WTC11 (cell line): Measurements from ENCODE around the gene CERS3. TPM values are rescaled to one million over a fixed set of nuclear protein-coding genes. Genes with fewer than 3 reads are reported as not detected.

Experiments
- ATAC-seq: fragments of 200-7000 bp; cut with Tn5 transposase; 2 replicates; pipeline ENCODE4 v1.10.0; 2021; ENCODE audit warnings: mild to moderate bottlenecking, moderate library complexity
- CTCF ChIA-PET: fragments of 300-600 bp; sonication (Branson Sonifier 250); formaldehyde crosslinking; loops from one replicate; lab custom pipeline; 2021; ENCODE audit warnings: antibody characterized with exemption; lab: Charles Lee
- POLR2A ChIA-PET: fragments of 350-600 bp; sonication (Branson Sonifier 250); formaldehyde crosslinking; loops from one replicate; lab custom pipeline; 2021; ENCODE audit warnings: antibody characterized with exemption; lab: Charles Lee
- DNase-seq: peaks from one replicate; pipeline ENCODE4 v3.0.0; 2021; ENCODE audit warnings: low spot score
- H3K27ac Mint-ChIP-seq: 2 replicates; pipeline ENCODE4 v1.8.0; 2021; ENCODE audit warnings: mixed read lengths
- H3K27me3 Mint-ChIP-seq: 2 replicates; pipeline ENCODE4 v1.8.0; 2021; ENCODE audit warnings: low read depth, mild to moderate bottlenecking, moderate library complexity, mixed read lengths
- H3K36me3 Mint-ChIP-seq: 2 replicates; pipeline ENCODE4 v1.8.0; 2021; ENCODE audit warnings: mixed read lengths
- H3K4me1 Mint-ChIP-seq: 2 replicates; pipeline ENCODE4 v1.8.0; 2022; ENCODE audit warnings: mixed read lengths
- H3K4me3 Mint-ChIP-seq: 2 replicates; pipeline ENCODE4 v1.8.0; 2021; ENCODE audit warnings: mild to moderate bottlenecking, moderate library complexity, mixed read lengths
- H3K9me3 Mint-ChIP-seq: 2 replicates; pipeline ENCODE4 v1.8.0; 2021; ENCODE audit warnings: mixed read lengths
- CBFB ChIP-seq: sonication (generic); formaldehyde crosslinking; IDR thresholded peaks from 2 replicates; pipeline ENCODE4 v1.8.1; 2022; ENCODE audit warnings: mild to moderate bottlenecking, low read depth, missing genetic modification reagents
- NR2C2 ChIP-seq: sonication (generic); formaldehyde crosslinking; IDR thresholded peaks from 2 replicates; pipeline ENCODE4 v1.8.0; 2022; ENCODE audit warnings: mild to moderate bottlenecking, missing genetic modification reagents
- OVOL2 ChIP-seq: fragments of 250-450 bp; sonication (Bioruptor Pico); IDR thresholded peaks from 2 replicates; pipeline ENCODE4 v1.9.0; 2021; ENCODE audit warnings: mild to moderate bottlenecking, borderline replicate concordance
- SOX15 ChIP-seq: fragments of 250-450 bp; sonication (Bioruptor Pico); IDR thresholded peaks from 2 replicates; pipeline ENCODE4 v1.9.0; 2021; ENCODE audit warnings: mild to moderate bottlenecking
- TP53 ChIP-seq: sonication (generic); formaldehyde crosslinking; IDR thresholded peaks from 2 replicates; pipeline ENCODE4 v1.8.1; 2023; ENCODE audit warnings: mild to moderate bottlenecking, missing genetic modification reagents
- ZNF138 ChIP-seq: sonication (generic); formaldehyde crosslinking; conservative IDR thresholded peaks from 2 replicates; pipeline ENCODE4 v1.8.1; 2022; ENCODE audit warnings: mild to moderate bottlenecking, moderate library complexity, missing genetic modification reagents
- total RNA-seq: library from RNA; stranded (reverse); gene quantifications from 3 replicates; pipeline ENCODE4 v1.2.3, GENCODE V29; 2021
- TF ChIP-seq, protein P1 (sequence below): sonication (generic); formaldehyde crosslinking; IDR thresholded peaks from 2 replicates; pipeline ENCODE4 v1.8.1; 2022; ENCODE audit warnings: low read depth, mild to moderate bottlenecking, moderate library complexity, missing genetic modification reagents, borderline replicate concordance
- TF ChIP-seq, protein P2 (sequence below): sonication (generic); formaldehyde crosslinking; IDR thresholded peaks from 2 replicates; pipeline ENCODE4 v1.8.0; 2023; ENCODE audit warnings: missing genetic modification reagents, mild to moderate bottlenecking, borderline replicate concordance
- TF ChIP-seq, protein P3 (sequence below): fragments of 250-450 bp; sonication (Bioruptor Pico); IDR thresholded peaks from 2 replicates; pipeline ENCODE4 v1.9.0; 2021; ENCODE audit warnings: mild to moderate bottlenecking
- TF ChIP-seq, protein P4 (sequence below): sonication (generic); formaldehyde crosslinking; IDR thresholded peaks from 2 replicates; pipeline ENCODE4 v1.8.1; 2022; ENCODE audit warnings: mild to moderate bottlenecking, moderate library complexity, missing genetic modification reagents
- TF ChIP-seq, protein P5 (sequence below): fragments of 250-450 bp; sonication (Bioruptor Pico); conservative IDR thresholded peaks from 2 replicates; pipeline ENCODE4 v1.9.0; 2021; ENCODE audit warnings: mild to moderate bottlenecking
- TF ChIP-seq, protein P6 (sequence below): sonication (generic); formaldehyde crosslinking; IDR thresholded peaks from 2 replicates; pipeline ENCODE4 v1.8.0; 2022; ENCODE audit warnings: mild to moderate bottlenecking, missing genetic modification reagents
- TF ChIP-seq, protein P7 (sequence below): sonication (generic); formaldehyde crosslinking; IDR thresholded peaks from 2 replicates; pipeline ENCODE4 v1.8.1; 2023; ENCODE audit warnings: mild to moderate bottlenecking, missing genetic modification reagents
- TF ChIP-seq, protein P8 (sequence below): sonication (generic); formaldehyde crosslinking; IDR thresholded peaks from 2 replicates; pipeline ENCODE4 v1.8.1; 2023; ENCODE audit warnings: mild to moderate bottlenecking, missing genetic modification reagents, moderate library complexity
- TF ChIP-seq, protein P9 (sequence below): sonication (generic); formaldehyde crosslinking; IDR thresholded peaks from 2 replicates; pipeline ENCODE4 v1.8.0; 2023; ENCODE audit warnings: mild to moderate bottlenecking, missing genetic modification reagents

The CERS3 gene
- total RNA-seq, 1 experiment from 2014 or later = 0.74 TPM

DNA sequence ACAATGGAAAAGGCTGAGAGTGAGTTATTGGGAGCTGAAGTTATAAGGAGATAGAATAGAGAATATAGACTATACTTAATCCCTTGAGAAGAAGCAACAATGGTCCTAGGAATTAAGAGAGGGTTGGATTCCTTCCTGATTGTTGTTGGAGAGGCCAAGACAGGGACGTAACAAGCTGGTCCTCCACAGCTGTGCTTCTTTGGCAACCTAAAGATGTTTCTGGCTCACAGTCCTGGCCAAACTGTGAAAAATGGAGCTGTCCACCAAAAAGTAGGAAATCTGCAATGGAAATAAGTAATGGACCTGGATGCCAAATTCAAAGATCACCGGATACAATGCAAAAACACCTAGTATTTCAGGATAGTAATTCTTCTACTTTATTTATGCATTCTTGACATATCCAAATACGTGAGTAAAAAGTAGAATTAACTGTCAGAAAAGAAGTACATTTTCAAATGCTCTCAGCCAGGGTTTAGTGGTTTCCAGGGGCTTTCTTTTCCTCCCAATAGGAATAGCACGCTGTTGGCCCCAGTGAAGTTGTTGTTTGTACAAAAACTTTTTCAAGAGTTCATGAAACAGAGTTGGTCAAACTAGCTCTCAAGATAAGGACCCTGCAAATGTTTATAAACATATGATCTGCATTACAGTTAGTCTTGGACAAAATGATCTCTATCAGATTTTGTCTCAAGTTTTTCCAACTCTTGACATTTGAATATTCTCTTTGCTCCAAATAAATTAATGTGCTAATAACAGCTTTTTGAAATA is 28.3 kb downstream of the CERS3 start:
- H3K4me3 Mint-ChIP-seq = no peak overlapping the region
- POLR2A ChIA-PET = no interaction called here

DNA sequence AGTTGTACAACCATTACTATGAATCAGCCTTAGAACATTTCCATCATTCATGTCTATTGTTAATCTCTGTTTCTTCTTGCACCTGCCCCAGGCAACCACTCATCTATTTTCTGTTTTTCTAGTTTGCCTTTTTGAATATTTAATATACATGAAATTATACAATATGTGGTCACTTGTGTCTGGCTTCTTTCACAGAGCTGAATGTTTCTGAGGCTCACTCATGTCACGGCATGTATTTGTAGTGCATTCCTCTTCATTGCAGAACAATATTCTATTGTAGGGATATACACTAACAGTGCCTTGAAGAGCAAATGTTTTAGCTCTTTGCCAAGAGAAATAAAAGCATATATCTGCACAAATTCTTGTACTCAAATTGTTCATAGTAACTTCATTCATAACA is 32.9 kb downstream of the CERS3 start:
- Mint-ChIP-seq H3K4me3 (no peak overlapping the region), H3K27ac (no peak overlapping the region), H3K9me3 (no peaks in the 10 kb centered on the region), H3K36me3 (no peaks in the 10 kb centered on the region), H3K4me1 (no peaks in the 10 kb centered on the region), H3K27me3 (no peaks in the 10 kb centered on the region)
- DNase-seq = no peak
- ATAC-seq = no peak
- CTCF ChIA-PET = no interaction called here
- POLR2A ChIA-PET = no interaction called here
- TF ChIP-seq, protein P1, sequence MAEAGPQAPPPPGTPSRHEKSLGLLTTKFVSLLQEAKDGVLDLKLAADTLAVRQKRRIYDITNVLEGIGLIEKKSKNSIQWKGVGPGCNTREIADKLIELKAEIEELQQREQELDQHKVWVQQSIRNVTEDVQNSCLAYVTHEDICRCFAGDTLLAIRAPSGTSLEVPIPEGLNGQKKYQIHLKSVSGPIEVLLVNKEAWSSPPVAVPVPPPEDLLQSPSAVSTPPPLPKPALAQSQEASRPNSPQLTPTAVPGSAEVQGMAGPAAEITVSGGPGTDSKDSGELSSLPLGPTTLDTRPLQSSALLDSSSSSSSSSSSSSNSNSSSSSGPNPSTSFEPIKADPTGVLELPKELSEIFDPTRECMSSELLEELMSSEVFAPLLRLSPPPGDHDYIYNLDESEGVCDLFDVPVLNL = no peak
- TF ChIP-seq NR2C2 = no peak
- TF ChIP-seq, protein P2, sequence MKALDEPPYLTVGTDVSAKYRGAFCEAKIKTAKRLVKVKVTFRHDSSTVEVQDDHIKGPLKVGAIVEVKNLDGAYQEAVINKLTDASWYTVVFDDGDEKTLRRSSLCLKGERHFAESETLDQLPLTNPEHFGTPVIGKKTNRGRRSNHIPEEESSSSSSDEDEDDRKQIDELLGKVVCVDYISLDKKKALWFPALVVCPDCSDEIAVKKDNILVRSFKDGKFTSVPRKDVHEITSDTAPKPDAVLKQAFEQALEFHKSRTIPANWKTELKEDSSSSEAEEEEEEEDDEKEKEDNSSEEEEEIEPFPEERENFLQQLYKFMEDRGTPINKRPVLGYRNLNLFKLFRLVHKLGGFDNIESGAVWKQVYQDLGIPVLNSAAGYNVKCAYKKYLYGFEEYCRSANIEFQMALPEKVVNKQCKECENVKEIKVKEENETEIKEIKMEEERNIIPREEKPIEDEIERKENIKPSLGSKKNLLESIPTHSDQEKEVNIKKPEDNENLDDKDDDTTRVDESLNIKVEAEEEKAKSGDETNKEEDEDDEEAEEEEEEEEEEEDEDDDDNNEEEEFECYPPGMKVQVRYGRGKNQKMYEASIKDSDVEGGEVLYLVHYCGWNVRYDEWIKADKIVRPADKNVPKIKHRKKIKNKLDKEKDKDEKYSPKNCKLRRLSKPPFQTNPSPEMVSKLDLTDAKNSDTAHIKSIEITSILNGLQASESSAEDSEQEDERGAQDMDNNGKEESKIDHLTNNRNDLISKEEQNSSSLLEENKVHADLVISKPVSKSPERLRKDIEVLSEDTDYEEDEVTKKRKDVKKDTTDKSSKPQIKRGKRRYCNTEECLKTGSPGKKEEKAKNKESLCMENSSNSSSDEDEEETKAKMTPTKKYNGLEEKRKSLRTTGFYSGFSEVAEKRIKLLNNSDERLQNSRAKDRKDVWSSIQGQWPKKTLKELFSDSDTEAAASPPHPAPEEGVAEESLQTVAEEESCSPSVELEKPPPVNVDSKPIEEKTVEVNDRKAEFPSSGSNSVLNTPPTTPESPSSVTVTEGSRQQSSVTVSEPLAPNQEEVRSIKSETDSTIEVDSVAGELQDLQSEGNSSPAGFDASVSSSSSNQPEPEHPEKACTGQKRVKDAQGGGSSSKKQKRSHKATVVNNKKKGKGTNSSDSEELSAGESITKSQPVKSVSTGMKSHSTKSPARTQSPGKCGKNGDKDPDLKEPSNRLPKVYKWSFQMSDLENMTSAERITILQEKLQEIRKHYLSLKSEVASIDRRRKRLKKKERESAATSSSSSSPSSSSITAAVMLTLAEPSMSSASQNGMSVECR (CRISPR knock-in tag) = no peak
- no peak for TF ChIP-seq SOX15 (CRISPR knock-in tag)
- TF ChIP-seq, protein P3, sequence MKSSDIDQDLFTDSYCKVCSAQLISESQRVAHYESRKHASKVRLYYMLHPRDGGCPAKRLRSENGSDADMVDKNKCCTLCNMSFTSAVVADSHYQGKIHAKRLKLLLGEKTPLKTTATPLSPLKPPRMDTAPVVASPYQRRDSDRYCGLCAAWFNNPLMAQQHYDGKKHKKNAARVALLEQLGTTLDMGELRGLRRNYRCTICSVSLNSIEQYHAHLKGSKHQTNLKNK = no peak

More for the DNA sequence above, 28.3 kb downstream of the CERS3 start:
- Mint-ChIP-seq H3K27me3 (no peaks in the 10 kb centered on the region; the same call in 1 of the 2 replicates), H3K9me3 (peaks cover 22% of the 10 kb centered on the region), H3K27ac (no peak overlapping the region), H3K4me1 (no peaks in the 10 kb centered on the region), H3K36me3 (no peaks in the 10 kb centered on the region)
- CTCF ChIA-PET = no interaction called here
- DNase-seq = no peak
- no peak for ATAC-seq
- TF ChIP-seq, protein P4, sequence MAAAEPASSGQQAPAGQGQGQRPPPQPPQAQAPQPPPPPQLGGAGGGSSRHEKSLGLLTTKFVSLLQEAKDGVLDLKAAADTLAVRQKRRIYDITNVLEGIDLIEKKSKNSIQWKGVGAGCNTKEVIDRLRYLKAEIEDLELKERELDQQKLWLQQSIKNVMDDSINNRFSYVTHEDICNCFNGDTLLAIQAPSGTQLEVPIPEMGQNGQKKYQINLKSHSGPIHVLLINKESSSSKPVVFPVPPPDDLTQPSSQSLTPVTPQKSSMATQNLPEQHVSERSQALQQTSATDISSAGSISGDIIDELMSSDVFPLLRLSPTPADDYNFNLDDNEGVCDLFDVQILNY (CRISPR knock-in tag) = no peak
- TF ChIP-seq, protein P5, sequence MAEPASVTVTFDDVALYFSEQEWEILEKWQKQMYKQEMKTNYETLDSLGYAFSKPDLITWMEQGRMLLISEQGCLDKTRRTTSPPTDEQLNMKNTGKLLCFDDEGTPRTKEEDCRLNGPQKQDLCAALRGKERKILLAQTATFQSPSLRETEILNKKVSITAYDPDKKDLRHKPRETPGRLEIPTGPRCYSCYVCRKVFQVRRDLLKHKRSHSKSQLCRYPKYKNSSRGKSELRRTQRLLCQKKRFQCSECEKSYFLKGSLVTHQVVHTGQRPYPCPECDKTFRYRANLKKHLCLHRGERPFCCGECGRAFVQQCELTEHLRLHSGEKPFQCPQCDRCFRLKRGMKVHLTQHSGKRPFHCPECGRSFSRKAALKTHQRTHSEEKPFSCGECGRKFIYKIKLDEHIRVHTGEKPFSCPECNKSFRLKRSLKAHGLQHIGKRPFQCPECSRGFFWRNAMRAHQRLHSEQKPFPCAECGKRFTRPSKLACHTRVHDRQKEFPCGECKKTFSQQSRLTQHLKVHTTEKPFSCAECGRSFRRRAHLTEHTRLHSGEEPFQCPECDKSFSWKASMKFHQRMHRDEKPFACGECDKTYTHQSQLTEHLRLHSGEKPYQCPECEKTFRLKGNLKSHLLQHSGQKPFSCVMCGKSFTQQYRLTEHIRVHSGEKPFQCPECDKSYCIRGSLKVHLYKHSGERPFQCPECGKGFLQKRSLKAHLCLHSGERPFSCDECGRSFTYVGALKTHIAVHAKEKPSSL (CRISPR knock-in tag) = no peak
- no peak for TF ChIP-seq OVOL2 (CRISPR knock-in tag)
- TF ChIP-seq, protein P6, sequence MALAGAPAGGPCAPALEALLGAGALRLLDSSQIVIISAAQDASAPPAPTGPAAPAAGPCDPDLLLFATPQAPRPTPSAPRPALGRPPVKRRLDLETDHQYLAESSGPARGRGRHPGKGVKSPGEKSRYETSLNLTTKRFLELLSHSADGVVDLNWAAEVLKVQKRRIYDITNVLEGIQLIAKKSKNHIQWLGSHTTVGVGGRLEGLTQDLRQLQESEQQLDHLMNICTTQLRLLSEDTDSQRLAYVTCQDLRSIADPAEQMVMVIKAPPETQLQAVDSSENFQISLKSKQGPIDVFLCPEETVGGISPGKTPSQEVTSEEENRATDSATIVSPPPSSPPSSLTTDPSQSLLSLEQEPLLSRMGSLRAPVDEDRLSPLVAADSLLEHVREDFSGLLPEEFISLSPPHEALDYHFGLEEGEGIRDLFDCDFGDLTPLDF (CRISPR knock-in tag) = no peak
- TF ChIP-seq, protein P7, sequence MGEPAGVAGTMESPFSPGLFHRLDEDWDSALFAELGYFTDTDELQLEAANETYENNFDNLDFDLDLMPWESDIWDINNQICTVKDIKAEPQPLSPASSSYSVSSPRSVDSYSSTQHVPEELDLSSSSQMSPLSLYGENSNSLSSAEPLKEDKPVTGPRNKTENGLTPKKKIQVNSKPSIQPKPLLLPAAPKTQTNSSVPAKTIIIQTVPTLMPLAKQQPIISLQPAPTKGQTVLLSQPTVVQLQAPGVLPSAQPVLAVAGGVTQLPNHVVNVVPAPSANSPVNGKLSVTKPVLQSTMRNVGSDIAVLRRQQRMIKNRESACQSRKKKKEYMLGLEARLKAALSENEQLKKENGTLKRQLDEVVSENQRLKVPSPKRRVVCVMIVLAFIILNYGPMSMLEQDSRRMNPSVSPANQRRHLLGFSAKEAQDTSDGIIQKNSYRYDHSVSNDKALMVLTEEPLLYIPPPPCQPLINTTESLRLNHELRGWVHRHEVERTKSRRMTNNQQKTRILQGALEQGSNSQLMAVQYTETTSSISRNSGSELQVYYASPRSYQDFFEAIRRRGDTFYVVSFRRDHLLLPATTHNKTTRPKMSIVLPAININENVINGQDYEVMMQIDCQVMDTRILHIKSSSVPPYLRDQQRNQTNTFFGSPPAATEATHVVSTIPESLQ (CRISPR knock-in tag) = no peak
- TF ChIP-seq ZNF138 (CRISPR knock-in tag) = no peak
- TF ChIP-seq, protein P8, sequence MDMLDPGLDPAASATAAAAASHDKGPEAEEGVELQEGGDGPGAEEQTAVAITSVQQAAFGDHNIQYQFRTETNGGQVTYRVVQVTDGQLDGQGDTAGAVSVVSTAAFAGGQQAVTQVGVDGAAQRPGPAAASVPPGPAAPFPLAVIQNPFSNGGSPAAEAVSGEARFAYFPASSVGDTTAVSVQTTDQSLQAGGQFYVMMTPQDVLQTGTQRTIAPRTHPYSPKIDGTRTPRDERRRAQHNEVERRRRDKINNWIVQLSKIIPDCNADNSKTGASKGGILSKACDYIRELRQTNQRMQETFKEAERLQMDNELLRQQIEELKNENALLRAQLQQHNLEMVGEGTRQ (CRISPR knock-in tag) = no peak
- no peak for TF ChIP-seq CBFB (CRISPR knock-in tag)
- TF ChIP-seq TP53 (CRISPR knock-in tag) = no peak
- TF ChIP-seq, protein P9, sequence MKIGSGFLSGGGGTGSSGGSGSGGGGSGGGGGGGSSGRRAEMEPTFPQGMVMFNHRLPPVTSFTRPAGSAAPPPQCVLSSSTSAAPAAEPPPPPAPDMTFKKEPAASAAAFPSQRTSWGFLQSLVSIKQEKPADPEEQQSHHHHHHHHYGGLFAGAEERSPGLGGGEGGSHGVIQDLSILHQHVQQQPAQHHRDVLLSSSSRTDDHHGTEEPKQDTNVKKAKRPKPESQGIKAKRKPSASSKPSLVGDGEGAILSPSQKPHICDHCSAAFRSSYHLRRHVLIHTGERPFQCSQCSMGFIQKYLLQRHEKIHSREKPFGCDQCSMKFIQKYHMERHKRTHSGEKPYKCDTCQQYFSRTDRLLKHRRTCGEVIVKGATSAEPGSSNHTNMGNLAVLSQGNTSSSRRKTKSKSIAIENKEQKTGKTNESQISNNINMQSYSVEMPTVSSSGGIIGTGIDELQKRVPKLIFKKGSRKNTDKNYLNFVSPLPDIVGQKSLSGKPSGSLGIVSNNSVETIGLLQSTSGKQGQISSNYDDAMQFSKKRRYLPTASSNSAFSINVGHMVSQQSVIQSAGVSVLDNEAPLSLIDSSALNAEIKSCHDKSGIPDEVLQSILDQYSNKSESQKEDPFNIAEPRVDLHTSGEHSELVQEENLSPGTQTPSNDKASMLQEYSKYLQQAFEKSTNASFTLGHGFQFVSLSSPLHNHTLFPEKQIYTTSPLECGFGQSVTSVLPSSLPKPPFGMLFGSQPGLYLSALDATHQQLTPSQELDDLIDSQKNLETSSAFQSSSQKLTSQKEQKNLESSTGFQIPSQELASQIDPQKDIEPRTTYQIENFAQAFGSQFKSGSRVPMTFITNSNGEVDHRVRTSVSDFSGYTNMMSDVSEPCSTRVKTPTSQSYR (CRISPR knock-in tag) = no peak
